ENCODE measurements around the gene KRT31. TPM values are rescaled to one million over a fixed set of nuclear protein-coding genes. Genes with fewer than 3 reads are reported as not detected.

Gene KRT31
- total RNA-seq, 1 experiment from 2014 or later = not detected

- no TSS peak for BruUV-seq (replicated peaks)
These were observed 3.6 kb downstream of the KRT31 start for GRCh38 chr17:41393826-41394225.

GRCh38 chr17:41393294-41393693, 4.1 kb downstream of the KRT31 start:
- ChIA-PET CTCF (interaction anchor here (0.5 kb wide), 1 partner anchor 84 kb away, joined by 4 read pairs; no protein-coding TSS in a partner anchor), POLR2A (no interaction called here)
- in situ Hi-C loops (cut with HindIII; ENCODE audit: low pct_unique_long_range_greater_than_20kb, low sequenced_read_pairs) = no loop called here
- Histone ChIP-seq H3K4me3 (ENCODE audit: low read depth in 2 of 2, low read length in 2 of 2) (no peak overlapping the region), H3K27ac (ENCODE audit: low read length) (no peak overlapping the region), H3K4me1 (ENCODE audit: control insufficient read depth, insufficient read depth, low read length) (no peaks in the 10 kb centered on the region), H3K9me3 (ENCODE audit: control insufficient read depth, insufficient read depth, low read depth, low read length) (no peaks in the 10 kb centered on the region), H3K27me3 (ENCODE audit: control insufficient read depth, insufficient read depth, low read length) (no peaks in the 10 kb centered on the region), H3K36me3 (ENCODE audit: control insufficient read depth, insufficient read depth, low read length) (no peaks in the 10 kb centered on the region)
- BruUV-seq (replicated peaks) = no TSS peak
- no peak for TF ChIP-seq POLR2AphosphoS5 (IDR thresholded peaks at IDR 0.05; ENCODE audit: low read depth, low read length)
- TF ChIP-seq CTCF (IDR thresholded peaks at IDR 0.05) = no peak
- no peak for TF ChIP-seq SIN3A (IDR thresholded peaks at IDR 0.05; ENCODE audit: borderline replicate concordance, insufficient read depth, low read depth, low read length)
- TF ChIP-seq TCF7L2 (IDR thresholded peaks at IDR 0.05; ENCODE audit: low read depth, low read length) = no peak
- no peak for TF ChIP-seq REST (IDR thresholded peaks at IDR 0.05; ENCODE audit: insufficient read depth in 1 of 2, low read depth in 2 of 2, low read length in 1 of 2)
- intact Hi-C loops (cut with micrococcal nuclease; ENCODE audit: unreplicated experiment) = no loop called here
- no peak for DNase-seq (ENCODE audit: low read depth, low spot score)
- no peak for ATAC-seq

More at GRCh38 chr17:41393826-41394225, 3.6 kb downstream of the KRT31 start:
- H3K27me3 ChIP-seq (ENCODE audit: control insufficient read depth, insufficient read depth, low read length) = no peaks in the 10 kb centered on the region
- DNase-seq (ENCODE audit: low read depth, low spot score) = no peak
- no peak for ATAC-seq
- intact Hi-C loops (cut with micrococcal nuclease; ENCODE audit: unreplicated experiment) = no loop called here
- TF ChIP-seq REST (IDR thresholded peaks at IDR 0.05; ENCODE audit: insufficient read depth in 1 of 2, low read depth in 2 of 2, low read length in 1 of 2) (no peak), SIN3A (IDR thresholded peaks at IDR 0.05; ENCODE audit: borderline replicate concordance, insufficient read depth, low read depth, low read length) (no peak), CTCF (IDR thresholded peaks at IDR 0.05) (no peak), TCF7L2 (IDR thresholded peaks at IDR 0.05; ENCODE audit: low read depth, low read length) (no peak), POLR2AphosphoS5 (IDR thresholded peaks at IDR 0.05; ENCODE audit: low read depth, low read length) (no peak)
- no peak overlapping the region for H3K4me3 ChIP-seq (ENCODE audit: low read depth in 2 of 2, low read length in 2 of 2)
- in situ Hi-C loops (cut with HindIII; ENCODE audit: low pct_unique_long_range_greater_than_20kb, low sequenced_read_pairs) = no loop called here
- H3K4me1 ChIP-seq (ENCODE audit: control insufficient read depth, insufficient read depth, low read length) = no peaks in the 10 kb centered on the region
- ChIA-PET CTCF (no interaction called here), POLR2A (no interaction called here)
- no peaks in the 10 kb centered on the region for H3K36me3 ChIP-seq (ENCODE audit: control insufficient read depth, insufficient read depth, low read length)
- no peak overlapping the region for H3K27ac ChIP-seq (ENCODE audit: low read length)
- H3K9me3 ChIP-seq (ENCODE audit: control insufficient read depth, insufficient read depth, low read depth, low read length) = no peaks in the 10 kb centered on the region

Measured in Panc1 (cell line).